Esophagus mucosa (tissue), 1 donor: Measurements from ENCODE around the gene TPO. TPM values are rescaled to one million over a fixed set of nuclear protein-coding genes. Genes with fewer than 3 reads are reported as not detected.
A peak's percentile ranks its signal among the peaks of the same experiment; 100 is the strongest.
"Not testable (repeated sequence)": the region's sequence is repeated elsewhere in the genome, so short reads cannot be mapped to it uniquely, and the experiment has no call there.

Source experiments
- ATAC-seq: fragments of 200-7000 bp; cut with Tn5 transposase; one replicate; pipeline ENCODE4 v1.9.1; 2020
- total RNA-seq: library from RNA; stranded (reverse); gene quantifications from one replicate; pipeline ENCODE4 v1.2.4, GENCODE V29; 2023
- donor health status: DM: yes; HTN: yes; CAD: no.

TPO gene
- total RNA-seq, 1 donor from 2014 or later, result 1.2 TPM

GRCh38 chr2:1405967-1406366 is 7.3 kb upstream of the TPO start:
- peak; percentile 93 for ATAC-seq

GRCh38 chr2:1406434-1406833 is 6.8 kb upstream of the TPO start:
- peak; percentile 31 for ATAC-seq

GRCh38 chr2:1407950-1408675 is 5.2 kb upstream of the TPO start:
- no peak for ATAC-seq

GRCh38 chr2:1414121-1414520 is 858 bp downstream of the TPO start:
- no peak for ATAC-seq

- not testable (repeated sequence) for ATAC-seq
Observed at GRCh38 chr2:1414901-1415300, 1.6 kb downstream of the TPO start.

GRCh38 chr2:1415501-1415900 is 2.2 kb downstream of the TPO start:
- no peak for ATAC-seq

- ATAC-seq, result no peak
Observed at GRCh38 chr2:1418566-1418965, 5.3 kb downstream of the TPO start.

- no peak for ATAC-seq
Observed at GRCh38 chr2:1420746-1421480, 7.7 kb downstream of the TPO start.

GRCh38 chr2:1421731-1422130 is 8.5 kb downstream of the TPO start:
- no peak for ATAC-seq

GRCh38 chr2:1422131-1422530 is 8.9 kb downstream of the TPO start:
- ATAC-seq, result no peak

GRCh38 chr2:1422716-1423285 is 9.5 kb downstream of the TPO start:
- no peak for ATAC-seq

GRCh38 chr2:1427086-1427485 is 13.8 kb downstream of the TPO start:
- peak; percentile 28 for ATAC-seq

GRCh38 chr2:1429895-1430294 is 16.6 kb downstream of the TPO start:
- ATAC-seq, result no peak

GRCh38 chr2:1430491-1430890 is 17.2 kb downstream of the TPO start:
- no peak for ATAC-seq

GRCh38 chr2:1431886-1432400 is 18.7 kb downstream of the TPO start:
- no peak for ATAC-seq

GRCh38 chr2:1432726-1433125 is 19.5 kb downstream of the TPO start:
- ATAC-seq, result no peak

- no peak for ATAC-seq
Observed at GRCh38 chr2:1436369-1436768, 23.1 kb downstream of the TPO start.

GRCh38 chr2:1437101-1437500 is 23.8 kb downstream of the TPO start:
- no peak for ATAC-seq

GRCh38 chr2:1437537-1437936 is 24.3 kb downstream of the TPO start:
- ATAC-seq, result no peak

GRCh38 chr2:1438972-1439371 is 25.7 kb downstream of the TPO start:
- no peak for ATAC-seq

GRCh38 chr2:1440581-1440980 is 27.3 kb downstream of the TPO start:
- ATAC-seq, result no peak

GRCh38 chr2:1446301-1446700 is 33.0 kb downstream of the TPO start:
- no peak for ATAC-seq

- ATAC-seq, result no peak
Observed at GRCh38 chr2:1448009-1448408, 34.7 kb downstream of the TPO start.

- no peak for ATAC-seq
Observed at GRCh38 chr2:1450915-1451314, 37.7 kb downstream of the TPO start.
